ENCODE results near the gene WDFY1. TPM values are rescaled to one million over a fixed set of nuclear protein-coding genes. Genes with fewer than 3 reads are reported as not detected.

Gene WDFY1
- total RNA-seq, 1 experiment from 2014 or later, result 66.0 TPM

- peaks cover 25% of the 10 kb centered on the region for H3K36me3 Mint-ChIP-seq
- H3K27me3 Mint-ChIP-seq (ENCODE audit: low read depth), result no peaks in the 10 kb centered on the region
- TF ChIP-seq HMGXB4 (CRISPR knock-in tag; IDR thresholded peaks at IDR 0.05) (no peak), ATF3 (CRISPR knock-in tag; conservative IDR thresholded peaks at IDR 0.05) (no peak), E2F4 (CRISPR knock-in tag; IDR thresholded peaks at IDR 0.05; ENCODE audit: borderline replicate concordance, low read depth) (no peak), SP1 (CRISPR knock-in tag; conservative IDR thresholded peaks at IDR 0.05) (no peak), MAX (CRISPR knock-in tag; IDR thresholded peaks at IDR 0.05) (no peak), GTF2I (CRISPR knock-in tag; conservative IDR thresholded peaks at IDR 0.05) (no peak), PRDM15 (CRISPR knock-in tag; IDR thresholded peaks at IDR 0.05) (no peak), ZNF121 (CRISPR knock-in tag; IDR thresholded peaks at IDR 0.05) (no peak), CBFB (CRISPR knock-in tag; IDR thresholded peaks at IDR 0.05; ENCODE audit: low read depth) (no peak), CREB1 (CRISPR knock-in tag; IDR thresholded peaks at IDR 0.05) (no peak), ZNF671 (CRISPR knock-in tag; IDR thresholded peaks at IDR 0.05) (no peak)
- ATAC-seq, result no peak
- H3K9me3 Mint-ChIP-seq, result no peaks in the 10 kb centered on the region
- H3K4me1 Mint-ChIP-seq, result no peaks in the 10 kb centered on the region
- POLR2A ChIA-PET, result no interaction called here
- CTCF ChIA-PET, result interaction anchor here (2.0 to 3.2 kb wide), 2 partner anchors 9 to 10 kb away, joined by 4 to 15 read pairs; no protein-coding TSS in a partner anchor
- H3K27ac Mint-ChIP-seq, result no peak overlapping the region
- H3K4me3 Mint-ChIP-seq, result no peak overlapping the region
- no peak for DNase-seq (ENCODE audit: low spot score)
Measured at GRCh38 chr2:223980803-223981202, 35.7 kb upstream of the WDFY1 start.

- H3K9me3 Mint-ChIP-seq, result no peaks in the 10 kb centered on the region
- no peak overlapping the region for H3K4me3 Mint-ChIP-seq
- CTCF ChIA-PET, result interaction anchor here (1.0 to 3.2 kb wide), 3 partner anchors 9 to 12 kb away, joined by 4 to 15 read pairs (median 5); no protein-coding TSS in a partner anchor
- no peak overlapping the region for H3K27ac Mint-ChIP-seq
- no peak for DNase-seq (ENCODE audit: low spot score)
- peaks cover 25% of the 10 kb centered on the region for H3K36me3 Mint-ChIP-seq
- H3K4me1 Mint-ChIP-seq, result no peaks in the 10 kb centered on the region
- no peaks in the 10 kb centered on the region for H3K27me3 Mint-ChIP-seq (ENCODE audit: low read depth)
- no peak for ATAC-seq
- POLR2A ChIA-PET, result no interaction called here
- TF ChIP-seq ZNF512 (CRISPR knock-in tag; IDR thresholded peaks at IDR 0.05; ENCODE audit: borderline replicate concordance) (no peak), SOX15 (CRISPR knock-in tag; IDR thresholded peaks at IDR 0.05) (no peak), AR (CRISPR knock-in tag; IDR thresholded peaks at IDR 0.05) (no peak), E2F4 (CRISPR knock-in tag; IDR thresholded peaks at IDR 0.05; ENCODE audit: borderline replicate concordance, low read depth) (no peak), NR1H2 (CRISPR knock-in tag; IDR thresholded peaks at IDR 0.05) (no peak), ZNF232 (CRISPR knock-in tag; IDR thresholded peaks at IDR 0.05) (no peak), TEAD1 (CRISPR knock-in tag; IDR thresholded peaks at IDR 0.05) (no peak), ZNF121 (CRISPR knock-in tag; IDR thresholded peaks at IDR 0.05) (no peak), FOXK1 (CRISPR knock-in tag; IDR thresholded peaks at IDR 0.05) (no peak), MLX (CRISPR knock-in tag; IDR thresholded peaks at IDR 0.05) (no peak), ZNF423 (CRISPR knock-in tag; IDR thresholded peaks at IDR 0.05) (no peak), ESRRA (CRISPR knock-in tag; IDR thresholded peaks at IDR 0.05; ENCODE audit: borderline replicate concordance) (no peak), RORB (CRISPR knock-in tag; IDR thresholded peaks at IDR 0.05) (no peak), IRF2 (CRISPR knock-in tag; IDR thresholded peaks at IDR 0.05; ENCODE audit: borderline replicate concordance, low read depth) (no peak)
Measured at GRCh38 chr2:223980397-223980735, 35.2 kb upstream of the WDFY1 start.
